Lung (tissue), 12 donors: Measurements from ENCODE around the gene LHPP. TPM values are rescaled to one million over a fixed set of nuclear protein-coding genes. Genes with fewer than 3 reads are reported as not detected.

ENCODE experiments used
- ATAC-seq: fragments of 200-7000 bp; cut with Tn5 transposase; one replicate; pipeline ENCODE4 v1.9.1; 2020; ENCODE audit warnings: moderate number of reproducible peaks; ENCODE audit not compliant: insufficient read depth, low FRiP score
- DNase-seq, 3 donors: peaks; one replicate each; pipeline ENCODE4 v3.0.0-alpha.2; 2013 to 2017
- H3K27ac ChIP-seq, 2 donors: one replicate each; pipeline ENCODE4 v1.5.1; 2013; ENCODE audit warnings: mild to moderate bottlenecking in 2 of 2, moderate library complexity in 2 of 2, control low read depth in 1 of 2, inconsistent platforms in 1 of 2, low read depth in 1 of 2, low read length in 1 of 2
- H3K27me3 ChIP-seq, 3 donors: one replicate each; pipeline ENCODE4 v1.5.1; 2013; ENCODE audit warnings: low read length in 2 of 3; ENCODE audit not compliant: control insufficient read depth in 3 of 3, insufficient read depth in 3 of 3
- H3K36me3 ChIP-seq, 4 donors: one replicate each; pipeline ENCODE4 v1.5.1; 2013; ENCODE audit warnings: low read length in 4 of 4, mild to moderate bottlenecking in 1 of 4, moderate library complexity in 1 of 4; ENCODE audit not compliant: control insufficient read depth in 4 of 4, insufficient read depth in 4 of 4
- H3K4me1 ChIP-seq, 5 donors: one replicate each; pipeline ENCODE4 v1.5.1; 2013; ENCODE audit warnings: low read length in 5 of 5, mild to moderate bottlenecking in 2 of 5, moderate library complexity in 1 of 5; ENCODE audit not compliant: control insufficient read depth in 5 of 5, insufficient read depth in 5 of 5
- H3K4me3 ChIP-seq: one replicate; pipeline ENCODE4 v1.5.1; 2013; ENCODE audit warnings: mild to moderate bottlenecking, control low read depth, moderate library complexity
- H3K9ac ChIP-seq, 2 donors: one replicate each; pipeline ENCODE4 v1.5.1; 2013; ENCODE audit warnings: low read length in 2 of 2, control low read depth in 1 of 2; ENCODE audit not compliant: insufficient read depth in 1 of 2
- H3K9me3 ChIP-seq, 4 donors: one replicate each; pipeline ENCODE4 v1.5.1; 2013; ENCODE audit warnings: low read length in 3 of 4, mild to moderate bottlenecking in 1 of 4, moderate library complexity in 1 of 4; ENCODE audit not compliant: control insufficient read depth in 4 of 4, insufficient read depth in 3 of 4
- WGBS, 2 donors: extraction: QIAGEN DNeasy Blood & Tissue Kit; methylation state at CpG; one replicate each; pipeline ENCODE4 v1.1.7; 2013; 5-methylcytosine and 5-hydroxymethylcytosine counted together
- polyA plus RNA-seq, 2 donors: library from polyadenylated mRNA; stranded (reverse); fragments of 200-250 nt; gene quantifications; one replicate each; pipeline ENCODE4 v1.2.1, GENCODE V29; 2013
- total RNA-seq, 2 donors: library from RNA; depleted of rRNA in 1 of 2; stranded (reverse); fragments of >200 nt in 1 of 2; gene quantifications; one replicate each; pipeline ENCODE4 v1.2.1, GENCODE V29; 2014 to 2021
- TF ChIP-seq, protein P1 (sequence below): IDR thresholded peaks from 2 replicates; pipeline ENCODE4 v1.5.1; 2012; ENCODE audit warnings: mild to moderate bottlenecking; ENCODE audit errors: control extremely low read depth, extremely low read depth
- donor health status: control.
- donor health status: control.
- donor health status: Bipolar disorder and iron deficiency.
- donor health status: healthy.
- donor health status: DM: yes; HTN: yes; CAD: no.

The LHPP gene
- total and polyA plus RNA-seq, 4 donors: 7.1 to 18.6 (median 14.8) TPM

DNA sequence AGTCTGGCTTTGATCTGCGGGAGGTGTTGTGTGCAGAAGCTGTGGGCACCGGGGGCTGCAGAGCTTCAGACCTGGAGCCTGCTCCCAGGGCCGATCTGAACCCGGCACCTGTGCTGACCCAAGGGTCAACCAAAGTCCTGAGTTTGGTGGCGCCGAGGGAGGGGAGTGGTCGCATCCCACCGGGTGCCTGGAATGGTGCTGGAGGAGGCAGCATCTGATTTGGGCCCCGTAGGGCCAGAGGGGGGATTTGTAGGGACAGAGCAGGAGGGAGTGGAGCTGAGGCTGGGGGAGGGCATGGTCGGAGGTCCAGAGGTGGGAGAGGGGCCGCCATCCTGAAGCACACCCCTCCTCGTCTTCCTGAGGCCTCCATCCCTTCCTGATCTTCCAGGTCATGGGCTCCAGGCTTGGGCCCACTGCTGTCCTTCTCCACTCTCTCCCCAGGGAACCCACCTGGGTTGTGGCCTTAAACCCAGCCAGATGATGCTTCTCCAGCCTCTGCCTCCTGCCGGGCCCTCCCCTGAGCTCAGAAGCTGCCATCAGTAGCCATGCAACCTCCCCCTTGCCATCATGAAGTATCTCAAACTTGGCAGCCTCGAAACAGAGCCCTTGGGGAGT lies 112.9 kb downstream of the LHPP start:
- no peak overlapping the region for H3K27ac ChIP-seq
- WGBS, 2 donors: 92 to 98% methylated on average over 11 to 14 of the region's 14 CpGs
- H3K36me3 ChIP-seq: no peaks in the 10 kb centered on the region
- H3K4me1 ChIP-seq: no peaks in the 10 kb centered on the region
- H3K27me3 ChIP-seq: no peaks in the 10 kb centered on the region
- ATAC-seq (no peak), DNase-seq (no peak)
- H3K4me3 ChIP-seq: no peak overlapping the region
- TF ChIP-seq, protein P1, sequence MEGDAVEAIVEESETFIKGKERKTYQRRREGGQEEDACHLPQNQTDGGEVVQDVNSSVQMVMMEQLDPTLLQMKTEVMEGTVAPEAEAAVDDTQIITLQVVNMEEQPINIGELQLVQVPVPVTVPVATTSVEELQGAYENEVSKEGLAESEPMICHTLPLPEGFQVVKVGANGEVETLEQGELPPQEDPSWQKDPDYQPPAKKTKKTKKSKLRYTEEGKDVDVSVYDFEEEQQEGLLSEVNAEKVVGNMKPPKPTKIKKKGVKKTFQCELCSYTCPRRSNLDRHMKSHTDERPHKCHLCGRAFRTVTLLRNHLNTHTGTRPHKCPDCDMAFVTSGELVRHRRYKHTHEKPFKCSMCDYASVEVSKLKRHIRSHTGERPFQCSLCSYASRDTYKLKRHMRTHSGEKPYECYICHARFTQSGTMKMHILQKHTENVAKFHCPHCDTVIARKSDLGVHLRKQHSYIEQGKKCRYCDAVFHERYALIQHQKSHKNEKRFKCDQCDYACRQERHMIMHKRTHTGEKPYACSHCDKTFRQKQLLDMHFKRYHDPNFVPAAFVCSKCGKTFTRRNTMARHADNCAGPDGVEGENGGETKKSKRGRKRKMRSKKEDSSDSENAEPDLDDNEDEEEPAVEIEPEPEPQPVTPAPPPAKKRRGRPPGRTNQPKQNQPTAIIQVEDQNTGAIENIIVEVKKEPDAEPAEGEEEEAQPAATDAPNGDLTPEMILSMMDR: no peak
- no peak overlapping the region for H3K9ac ChIP-seq
- H3K9me3 ChIP-seq: no peaks in the 10 kb centered on the region

DNA sequence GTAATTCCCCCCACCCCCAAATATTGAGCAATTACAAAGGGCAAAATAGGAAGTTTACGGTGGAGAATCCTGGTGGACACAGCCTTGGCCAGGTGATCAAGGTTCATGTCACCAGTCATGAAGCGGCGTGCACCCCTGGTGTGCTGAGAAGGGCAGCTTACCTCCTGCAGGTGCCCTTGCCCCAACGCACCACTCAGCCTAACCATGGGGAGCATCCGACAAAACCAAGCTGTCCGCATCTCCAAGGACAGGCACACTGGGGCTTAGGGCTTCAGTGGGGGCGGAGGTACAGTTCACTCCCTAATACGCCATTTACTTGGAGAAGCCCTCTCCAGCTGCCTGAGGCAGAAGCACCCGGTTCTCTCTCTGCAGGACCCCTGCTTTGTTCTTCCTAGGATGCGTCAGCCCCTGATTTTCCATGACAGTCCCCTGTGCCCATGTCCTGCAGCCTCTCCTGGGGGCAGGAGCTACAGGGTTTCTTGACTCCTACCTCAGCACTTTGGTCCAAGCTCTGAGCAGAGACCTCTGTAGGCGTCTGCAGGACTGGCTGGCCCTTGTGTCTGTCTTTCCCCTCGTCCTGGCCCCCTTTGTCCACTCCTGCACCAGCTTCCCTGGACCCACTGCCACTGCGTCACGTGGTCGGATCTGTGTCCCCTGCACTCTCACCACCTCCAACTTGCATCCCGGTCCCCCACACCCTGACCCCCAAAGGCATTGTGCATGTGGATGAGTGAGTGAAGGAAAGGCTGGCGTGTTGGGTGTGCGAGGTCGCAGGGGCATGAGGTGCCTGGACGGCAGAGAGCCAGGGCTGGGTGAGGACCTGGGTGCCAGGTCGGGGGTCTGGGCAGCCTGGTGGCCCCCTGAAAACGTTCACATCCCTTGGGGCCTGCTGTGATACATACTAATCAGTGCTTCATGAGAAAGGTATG lies 113.7 kb downstream of the LHPP start:
- H3K9ac ChIP-seq: no peak overlapping the region
- no peak for DNase-seq
- no peaks in the 10 kb centered on the region for H3K36me3 ChIP-seq
- TF ChIP-seq, protein P1: no peak
- no peak overlapping the region for H3K27ac ChIP-seq
- WGBS, 2 donors: 89 to 91% methylated on average over 22 of the region's 22 CpGs
- no peak for ATAC-seq
- no peaks in the 10 kb centered on the region for H3K27me3 ChIP-seq
- H3K4me3 ChIP-seq: no peak overlapping the region
- H3K4me1 ChIP-seq: no peaks in the 10 kb centered on the region
- no peaks in the 10 kb centered on the region for H3K9me3 ChIP-seq

DNA sequence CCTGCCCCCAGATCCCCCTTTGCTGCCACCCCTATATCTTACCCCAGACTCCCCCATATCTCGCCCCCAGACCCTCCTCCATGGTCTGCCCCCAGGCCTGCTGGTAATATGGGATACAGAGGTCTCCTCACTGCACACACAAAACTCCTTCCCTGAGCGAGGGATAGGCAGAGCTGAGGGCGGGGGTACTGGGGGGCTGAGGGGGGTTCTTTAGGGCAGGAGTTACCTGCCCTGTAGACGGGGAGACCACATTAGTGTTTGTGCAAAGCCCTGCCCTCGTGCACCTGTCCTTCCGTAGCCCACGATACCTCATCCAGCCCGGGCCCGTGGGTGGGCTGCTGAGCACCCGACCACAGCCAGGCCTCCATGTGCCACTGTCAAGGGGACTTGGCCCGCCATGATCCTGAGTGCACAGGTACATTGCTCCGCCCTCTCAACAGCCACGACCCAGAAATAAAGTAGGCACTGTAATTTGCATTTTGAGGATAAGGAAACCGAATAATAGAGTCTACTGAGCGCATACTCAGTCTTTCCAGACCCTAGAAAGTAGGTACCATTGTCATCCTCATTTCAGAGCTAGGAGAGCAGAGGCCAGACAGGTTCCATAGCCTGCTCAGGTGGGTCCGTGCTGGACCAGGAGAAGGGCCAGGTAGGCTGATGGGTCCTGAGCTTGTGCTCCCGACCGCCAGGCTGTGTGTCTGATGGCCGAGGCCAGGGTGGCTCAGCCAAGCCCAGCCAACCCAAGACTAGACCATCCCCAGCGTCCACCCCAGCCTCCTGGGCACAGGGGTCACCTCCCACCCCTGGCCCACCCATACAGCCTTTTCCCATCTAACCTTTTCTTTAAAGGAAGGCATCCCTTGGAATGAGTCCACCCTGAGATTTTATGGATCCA lies 115.2 kb downstream of the LHPP start:
- H3K27me3 ChIP-seq: no peaks in the 10 kb centered on the region
- no peak overlapping the region for H3K9ac ChIP-seq
- no peak for DNase-seq
- H3K36me3 ChIP-seq: no peaks in the 10 kb centered on the region
- no peak overlapping the region for H3K4me3 ChIP-seq
- peaks cover 0 to 3% (median 0%) of the 10 kb centered on the region in 4 donors for H3K9me3 ChIP-seq
- no peak overlapping the region for H3K27ac ChIP-seq
- TF ChIP-seq, protein P1: no peak
- ATAC-seq: no peak
- whole genome bisulfite sequencing, 2 donors: 82 to 83% methylated on average over 20 of the region's 20 CpGs
- no peaks in the 10 kb centered on the region for H3K4me1 ChIP-seq
